Measurements from ENCODE around the gene AS3MT.

AS3MT gene

GRCh38 chr10:102935505-102935904, 66.2 kb downstream of the AS3MT start:
- DNase-seq (ENCODE audit: low read depth): no peak
- H3K4me3 ChIP-seq (ENCODE audit: low read depth, low read length): no peak overlapping the region
- TF ChIP-seq CTCF (IDR thresholded peaks at IDR 0.05; ENCODE audit: insufficient read depth, low read depth, low read length, missing control alignments): no peak

GRCh38 chr10:102935939-102936605, 66.8 kb downstream of the AS3MT start:
- H3K4me3 ChIP-seq (ENCODE audit: low read depth, low read length): no peak overlapping the region
- no peak for DNase-seq (ENCODE audit: low read depth)
- no peak for TF ChIP-seq CTCF (IDR thresholded peaks at IDR 0.05; ENCODE audit: insufficient read depth, low read depth, low read length, missing control alignments)

- no peak for TF ChIP-seq CTCF (IDR thresholded peaks at IDR 0.05; ENCODE audit: insufficient read depth, low read depth, low read length, missing control alignments)
- DNase-seq (ENCODE audit: low read depth): no peak
- no peak overlapping the region for H3K4me3 ChIP-seq (ENCODE audit: low read depth, low read length)
These were observed 72.1 kb downstream of the AS3MT start for GRCh38 chr10:102941401-102941800.

GRCh38 chr10:102945449-102945848, 76.2 kb downstream of the AS3MT start:
- TF ChIP-seq CTCF (IDR thresholded peaks at IDR 0.05; ENCODE audit: insufficient read depth, low read depth, low read length, missing control alignments): no peak

GRCh38 chr10:102945962-102946361, 76.7 kb downstream of the AS3MT start:
- TF ChIP-seq CTCF (IDR thresholded peaks at IDR 0.05; ENCODE audit: insufficient read depth, low read depth, low read length, missing control alignments): no peak
- DNase-seq (ENCODE audit: low read depth): no peak

More at GRCh38 chr10:102945449-102945848, 76.2 kb downstream of the AS3MT start:
- no peak overlapping the region for H3K4me3 ChIP-seq (ENCODE audit: low read depth, low read length)
- DNase-seq (ENCODE audit: low read depth): no peak

GRCh38 chr10:102946992-102947391, 77.7 kb downstream of the AS3MT start:
- no peak for TF ChIP-seq CTCF (IDR thresholded peaks at IDR 0.05; ENCODE audit: insufficient read depth, low read depth, low read length, missing control alignments)
- H3K4me3 ChIP-seq (ENCODE audit: low read depth, low read length): no peak overlapping the region
- DNase-seq (ENCODE audit: low read depth): no peak

More at GRCh38 chr10:102945962-102946361, 76.7 kb downstream of the AS3MT start:
- no peak overlapping the region for H3K4me3 ChIP-seq (ENCODE audit: low read depth, low read length)

GRCh38 chr10:102948176-102948575, 78.9 kb downstream of the AS3MT start:
- TF ChIP-seq CTCF (IDR thresholded peaks at IDR 0.05; ENCODE audit: insufficient read depth, low read depth, low read length, missing control alignments): no peak
- no peak overlapping the region for H3K4me3 ChIP-seq (ENCODE audit: low read depth, low read length)
- DNase-seq (ENCODE audit: low read depth): no peak
